Liver (tissue), 9 donors: Measurements from ENCODE around the gene E2F3. TPM values are rescaled to one million over a fixed set of nuclear protein-coding genes. Genes with fewer than 3 reads are reported as not detected.

Source experiments
- DNase-seq: peaks from one replicate; pipeline ENCODE4 v3.0.0-alpha.2; 2017; ENCODE audit warnings: low spot score
- H3K27ac ChIP-seq, 2 donors: one replicate each; pipeline ENCODE4 v1.7.0; 2013; ENCODE audit warnings: inconsistent platforms in 2 of 2, low read length in 2 of 2, control low read depth in 1 of 2, low read depth in 1 of 2, mild to moderate bottlenecking in 1 of 2
- H3K27me3 ChIP-seq, 4 donors: one replicate each; pipeline versions ENCODE4 v1.6.1 to v1.7.0; 2013; ENCODE audit warnings: low read length in 3 of 4, inconsistent platforms in 1 of 4, mild to moderate bottlenecking in 1 of 4, moderate library complexity in 1 of 4; ENCODE audit not compliant: control insufficient read depth in 4 of 4, insufficient read depth in 4 of 4
- H3K36me3 ChIP-seq, 4 donors: one replicate each; pipeline versions ENCODE4 v1.6.1 to v1.7.0; 2013; ENCODE audit warnings: low read length in 3 of 4, mild to moderate bottlenecking in 3 of 4, low read depth in 1 of 4, moderate library complexity in 1 of 4; ENCODE audit not compliant: control insufficient read depth in 4 of 4, insufficient read depth in 3 of 4
- H3K4me1 ChIP-seq, 4 donors: one replicate each; pipeline versions ENCODE4 v1.6.1 to v1.7.0; 2013; ENCODE audit warnings: low read length in 3 of 4, mild to moderate bottlenecking in 3 of 4, moderate library complexity in 1 of 4; ENCODE audit not compliant: control insufficient read depth in 4 of 4, insufficient read depth in 4 of 4
- H3K4me3 ChIP-seq, 3 donors: one replicate each; pipeline versions ENCODE4 v1.6.1 to v1.7.0; 2013; ENCODE audit warnings: low read length in 3 of 3, control low read depth in 1 of 3, low read depth in 1 of 3, mild to moderate bottlenecking in 1 of 3
- H3K9ac ChIP-seq, 2 donors: one replicate each; pipeline ENCODE4 v1.7.0; 2013; ENCODE audit warnings: low read length in 2 of 2, mild to moderate bottlenecking in 2 of 2, moderate library complexity in 2 of 2, control low read depth in 1 of 2, low read depth in 1 of 2
- H3K9me3 ChIP-seq, 4 donors: one replicate each; pipeline versions ENCODE4 v1.6.1 to v1.7.0; 2013; ENCODE audit warnings: low read length in 3 of 4; ENCODE audit not compliant: control insufficient read depth in 4 of 4
- ATF3 ChIP-seq: IDR thresholded peaks from 2 replicates; pipeline ENCODE4 v1.6.1; 2016; ENCODE audit warnings: antibody characterized with exemption
- CTCF ChIP-seq: fragments of 150-350 bp; IDR thresholded peaks from 2 replicates; pipeline ENCODE4 v1.5.1; 2017; ENCODE audit warnings: improper control_type of control experiment, low read depth, low read length; ENCODE audit not compliant: missing input control
- EGR1 ChIP-seq, 2 donors: IDR thresholded peaks; 2 replicates each; pipeline ENCODE4 v1.6.1; 2016 to 2018; ENCODE audit warnings: antibody characterized with exemption in 2 of 2, low read depth in 2 of 2
- FOXA1 ChIP-seq: IDR thresholded peaks from 2 replicates; pipeline ENCODE4 v1.6.1; 2016; ENCODE audit warnings: antibody characterized with exemption
- FOXA2 ChIP-seq: IDR thresholded peaks from 2 replicates; pipeline ENCODE4 v1.6.1; 2016; ENCODE audit warnings: antibody characterized with exemption
- GABPA ChIP-seq, 2 donors: IDR thresholded peaks in 1 of 2; conservative IDR thresholded peaks in 1 of 2; 2 replicates each; pipeline ENCODE4 v1.6.1; 2016; ENCODE audit warnings: antibody characterized with exemption in 2 of 2, mild to moderate bottlenecking in 1 of 2, moderate library complexity in 1 of 2
- HNF4A ChIP-seq, 2 donors: conservative IDR thresholded peaks; 2 replicates each; pipeline ENCODE4 v1.6.1; 2016; ENCODE audit warnings: antibody characterized with exemption in 2 of 2, mild to moderate bottlenecking in 2 of 2
- HNF4G ChIP-seq: IDR thresholded peaks from 2 replicates; pipeline ENCODE4 v1.6.1; 2016; ENCODE audit warnings: antibody characterized with exemption
- JUND ChIP-seq, 2 donors: IDR thresholded peaks; 2 replicates each; pipeline ENCODE4 v1.6.1; 2016; ENCODE audit warnings: antibody characterized with exemption in 2 of 2
- MAX ChIP-seq: IDR thresholded peaks from 2 replicates; pipeline ENCODE4 v1.6.1; 2016; ENCODE audit warnings: antibody characterized with exemption
- NR2F2 ChIP-seq: IDR thresholded peaks from 2 replicates; pipeline ENCODE4 v1.6.1; 2016; ENCODE audit warnings: antibody characterized with exemption
- RAD21 ChIP-seq, 2 donors: IDR thresholded peaks; 2 replicates each; pipeline ENCODE4 v1.6.1; 2016; ENCODE audit warnings: antibody characterized with exemption in 2 of 2, mild to moderate bottlenecking in 2 of 2
- REST ChIP-seq: IDR thresholded peaks from 2 replicates; pipeline ENCODE4 v1.6.1; 2016; ENCODE audit warnings: antibody characterized with exemption, mild to moderate bottlenecking
- RXRA ChIP-seq, 2 donors: IDR thresholded peaks; 2 replicates each; pipeline ENCODE4 v1.6.1; 2017 to 2018; ENCODE audit warnings: antibody characterized with exemption in 2 of 2, mild to moderate bottlenecking in 1 of 2
- SP1 ChIP-seq: IDR thresholded peaks from 2 replicates; pipeline ENCODE4 v1.6.1; 2018; ENCODE audit warnings: antibody characterized with exemption, mild to moderate bottlenecking
- TAF1 ChIP-seq: conservative IDR thresholded peaks from 2 replicates; pipeline ENCODE4 v1.6.1; 2016; ENCODE audit warnings: antibody characterized with exemption, mild to moderate bottlenecking
- ZBTB33 ChIP-seq: IDR thresholded peaks from 2 replicates; pipeline ENCODE4 v1.6.1; 2016; ENCODE audit warnings: antibody characterized with exemption
- WGBS: extraction: QIAGEN DNeasy Blood & Tissue Kit; methylation state at CpG from one replicate; pipeline ENCODE4 v1.1.7; 2013; 5-methylcytosine and 5-hydroxymethylcytosine counted together
- polyA plus RNA-seq, 2 donors: library from polyadenylated mRNA; stranded (reverse) in 1 of 2; unstranded in 1 of 2; fragments of 200-250 nt in 1 of 2; fragments of >200 nt in 1 of 2; fragmentation: Nextera tagmentation in 1 of 2; extraction: Ambion mirVana in 1 of 2; gene quantifications; one replicate each; pipeline versions ENCODE4 v1.2.1 to v1.2.3, GENCODE V29; 2013 to 2015
- total RNA-seq, 2 donors: library from RNA; depleted of rRNA; stranded (reverse); fragments of >200 nt; gene quantifications; one replicate each; pipeline ENCODE4 v1.2.3, GENCODE V29; 2014
- donor health status: healthy.
- donor health status: healthy.
- donor health status: healthy.
- donor health status: healthy.
- donor health status: healthy.

Gene E2F3
- total and polyA plus RNA-seq, 4 donors: 1.4 to 5.0 (median 1.9) TPM

GRCh38 chr6:20464041-20464440 is 62.4 kb downstream of the E2F3 start:
- H3K9me3 ChIP-seq: no peaks in the 10 kb centered on the region
- no peak overlapping the region for H3K9ac ChIP-seq
- H3K27ac ChIP-seq: no peak overlapping the region
- no peaks in the 10 kb centered on the region for H3K27me3 ChIP-seq
- TF ChIP-seq REST (no peak), HNF4G (no peak), MAX (no peak), GABPA (IDR thresholded peaks at IDR 0.05 in 1 of 2, conservative IDR thresholded peaks at IDR 0.05 in 1 of 2) (no peak), TAF1 (no peak), FOXA1 (no peak), JUND (IDR thresholded peaks at IDR 0.05) (no peak), HNF4A (conservative IDR thresholded peaks at IDR 0.05) (no peak), RAD21 (IDR thresholded peaks at IDR 0.05) (no peak), FOXA2 (no peak), CTCF (no peak), NR2F2 (no peak), ATF3 (no peak), EGR1 (IDR thresholded peaks at IDR 0.05; ENCODE audit: low read depth in 2 of 2) (no peak)
- H3K4me3 ChIP-seq: no peak overlapping the region
- no peak for DNase-seq
- no peaks in the 10 kb centered on the region for H3K36me3 ChIP-seq
- 99% methylated on average over 2 of the region's 2 CpGs for WGBS
- no peaks in the 10 kb centered on the region for H3K4me1 ChIP-seq

GRCh38 chr6:20464847-20465246 is 63.2 kb downstream of the E2F3 start:
- H3K9me3 ChIP-seq: no peaks in the 10 kb centered on the region
- WGBS: 95% methylated on average over 4 of the region's 4 CpGs
- no peak overlapping the region for H3K4me3 ChIP-seq
- no peak for DNase-seq
- H3K27ac ChIP-seq: no peak overlapping the region
- no peaks in the 10 kb centered on the region for H3K4me1 ChIP-seq
- no peaks in the 10 kb centered on the region for H3K36me3 ChIP-seq
- H3K27me3 ChIP-seq: no peaks in the 10 kb centered on the region
- no peak overlapping the region for H3K9ac ChIP-seq
- no peak for TF ChIP-seq ATF3
- TF ChIP-seq RAD21 (IDR thresholded peaks at IDR 0.05): no peak
- no peak for TF ChIP-seq NR2F2
- no peak for TF ChIP-seq RXRA (IDR thresholded peaks at IDR 0.05)
- TF ChIP-seq TAF1: no peak
- TF ChIP-seq MAX: no peak
- no peak for TF ChIP-seq EGR1 (IDR thresholded peaks at IDR 0.05; ENCODE audit: low read depth in 2 of 2)
- no peak for TF ChIP-seq HNF4A (conservative IDR thresholded peaks at IDR 0.05)
- TF ChIP-seq FOXA2: no peak
- TF ChIP-seq ZBTB33: no peak
- TF ChIP-seq REST: no peak
- TF ChIP-seq SP1: no peak
- no peak for TF ChIP-seq JUND (IDR thresholded peaks at IDR 0.05)
- TF ChIP-seq CTCF: no peak
